DMS153 treated with DMSO at 0.1 percent for 48 hours (cell line): ENCODE results near the gene SPO11.
A peak's percentile ranks its signal among the peaks of the same experiment; 100 is the strongest.
"Not testable (repeated sequence)": the region's sequence is repeated elsewhere in the genome, so short reads cannot be mapped to it uniquely, and the experiment has no call there.

Experiments used
- DNase-seq: peaks from one replicate; lab custom pipeline; 2025; ENCODE audit not compliant: unreplicated experiment; lab: John Stamatoyannopoulos, UW

SPO11 gene

DNA sequence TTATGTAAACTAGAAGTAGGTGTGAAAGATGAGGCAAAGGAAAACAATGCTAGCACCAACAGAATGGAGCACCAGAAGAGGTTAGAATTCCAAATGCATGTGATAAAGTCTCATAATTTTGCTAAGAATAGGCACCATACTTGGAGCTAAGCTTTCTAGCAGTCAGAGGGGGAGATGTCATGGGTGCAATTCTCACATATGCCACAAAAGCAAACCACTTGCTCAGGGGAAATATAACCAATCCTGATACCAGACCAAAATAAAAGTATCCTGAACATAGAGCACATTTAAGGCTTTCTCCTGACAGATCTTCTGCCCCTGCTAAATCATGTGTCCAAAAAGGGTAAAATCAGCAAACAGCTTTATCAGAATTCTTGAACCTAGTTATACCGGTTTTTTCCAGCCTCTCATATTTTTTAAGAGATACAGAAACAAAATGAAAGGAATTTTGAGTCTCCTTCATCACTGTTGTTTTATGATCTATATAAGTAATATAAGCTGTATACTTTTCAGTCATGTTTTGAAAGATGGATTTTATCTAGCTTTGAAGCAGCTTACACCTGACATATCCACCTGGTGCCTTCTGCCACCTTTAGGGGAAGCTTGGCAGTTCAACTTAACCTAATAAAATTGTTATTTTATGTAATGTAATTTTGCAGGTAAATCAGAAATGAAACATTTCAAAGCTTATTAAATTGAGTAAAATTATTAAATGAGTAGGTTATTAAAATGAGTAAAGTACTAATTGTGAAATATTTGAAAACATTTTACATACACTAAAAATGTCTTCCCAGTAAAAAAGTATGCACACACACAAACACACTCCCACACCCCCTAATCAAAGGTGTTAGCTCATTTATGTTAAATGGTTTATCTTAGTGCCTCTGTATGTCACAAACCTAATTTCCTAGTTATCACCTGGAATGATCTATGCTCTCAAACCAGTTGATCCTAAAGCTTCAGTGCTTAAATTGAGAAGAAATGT, 2.8 kb downstream of the SPO11 start:
- DNase-seq = no peak

DNA sequence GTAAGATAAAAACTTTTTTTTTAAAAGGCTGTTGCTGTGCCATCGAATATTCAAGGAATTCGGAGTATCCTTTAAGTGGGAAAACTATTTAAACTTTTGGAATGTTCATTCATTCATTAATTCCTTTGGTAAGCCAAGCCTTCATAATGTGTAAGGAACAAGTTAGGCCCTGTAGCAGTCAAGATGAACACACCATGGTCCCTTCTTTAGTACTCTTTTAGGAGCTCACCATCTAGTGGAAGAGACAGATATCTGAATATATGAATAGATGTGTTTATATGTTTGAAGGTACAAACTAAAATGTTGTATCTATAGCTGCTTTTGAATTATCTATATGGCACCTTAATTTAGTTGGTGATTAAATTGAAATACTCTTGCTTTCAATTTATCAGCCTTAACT, 5.8 kb downstream of the SPO11 start:
- no peak for DNase-seq

DNA sequence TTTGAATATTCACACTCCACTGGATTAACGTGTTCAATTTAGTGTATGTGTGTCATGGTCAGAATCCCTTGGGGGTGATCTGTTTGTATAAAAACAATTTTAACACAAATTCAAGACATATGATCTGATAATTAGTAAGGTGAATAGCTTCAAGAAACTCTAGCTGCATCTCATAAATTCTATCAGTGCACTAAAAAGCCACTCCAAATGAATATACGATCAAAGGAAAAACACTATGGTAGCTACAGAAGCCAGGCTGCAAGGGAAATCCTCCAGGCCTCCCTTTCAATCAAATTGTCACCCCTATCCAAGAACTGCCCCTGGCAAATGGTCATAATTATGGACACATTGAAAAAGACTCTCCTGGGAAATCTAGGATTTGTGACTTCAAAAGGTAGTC, 12.1 kb downstream of the SPO11 start:
- no peak for DNase-seq

DNA sequence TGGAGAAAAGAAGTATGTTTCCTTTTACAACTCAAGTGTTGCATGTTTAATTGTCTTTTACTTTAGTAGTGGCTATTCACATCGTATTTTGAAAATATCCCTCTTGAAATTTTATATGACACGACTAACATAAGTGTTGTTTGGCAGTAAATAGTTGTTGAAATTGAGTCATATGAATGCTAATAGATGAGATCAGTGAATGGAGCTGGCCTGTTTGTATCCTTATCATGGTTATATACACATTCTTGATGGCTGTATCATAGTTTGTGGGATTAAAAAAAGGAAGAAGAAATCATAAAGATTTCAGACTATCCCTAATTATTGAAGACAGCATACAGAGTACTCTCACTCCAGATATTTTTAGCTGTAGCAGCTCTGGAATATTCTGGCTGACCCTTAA, 13.2 kb downstream of the SPO11 start:
- no peak for DNase-seq

DNA sequence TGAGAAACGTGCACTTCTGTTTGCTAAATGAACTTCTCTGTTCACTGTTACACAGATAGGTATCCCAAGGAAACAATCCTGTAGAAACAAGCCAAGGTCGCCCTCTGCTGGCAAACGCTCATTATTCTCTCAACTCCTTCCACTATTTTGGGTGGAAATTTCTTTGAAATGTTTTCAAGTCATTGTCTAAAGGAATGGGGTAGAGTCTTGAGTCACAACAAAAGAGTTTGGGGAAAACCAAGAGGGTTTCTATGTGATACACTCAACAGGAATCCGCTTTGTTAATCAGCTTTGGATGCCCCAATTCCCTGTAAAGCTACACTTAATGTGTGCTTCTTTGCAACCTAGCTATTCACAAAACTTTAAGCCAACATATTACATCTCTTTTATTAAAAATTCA, 16.9 kb downstream of the SPO11 start:
- peak; percentile 42 for DNase-seq

DNA sequence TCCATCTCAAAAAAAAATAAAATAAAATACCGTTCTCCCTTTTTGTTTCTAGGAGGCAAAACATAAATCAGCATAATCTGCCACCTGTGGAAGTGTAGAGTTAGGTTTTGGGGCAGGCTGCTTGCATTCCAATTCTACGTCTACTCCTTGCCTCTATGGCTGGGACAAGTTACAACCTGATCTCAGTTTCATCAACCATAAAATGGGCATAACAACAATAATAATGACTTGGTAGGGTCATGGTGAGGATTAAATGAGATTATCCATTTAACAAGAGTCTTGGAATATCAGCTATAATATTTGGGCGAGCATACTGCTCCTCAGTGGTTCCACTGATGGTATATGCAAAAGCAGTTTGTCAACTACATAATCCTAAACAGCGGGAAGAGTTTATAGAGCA, 17.8 kb downstream of the SPO11 start:
- DNase-seq = no peak

DNA sequence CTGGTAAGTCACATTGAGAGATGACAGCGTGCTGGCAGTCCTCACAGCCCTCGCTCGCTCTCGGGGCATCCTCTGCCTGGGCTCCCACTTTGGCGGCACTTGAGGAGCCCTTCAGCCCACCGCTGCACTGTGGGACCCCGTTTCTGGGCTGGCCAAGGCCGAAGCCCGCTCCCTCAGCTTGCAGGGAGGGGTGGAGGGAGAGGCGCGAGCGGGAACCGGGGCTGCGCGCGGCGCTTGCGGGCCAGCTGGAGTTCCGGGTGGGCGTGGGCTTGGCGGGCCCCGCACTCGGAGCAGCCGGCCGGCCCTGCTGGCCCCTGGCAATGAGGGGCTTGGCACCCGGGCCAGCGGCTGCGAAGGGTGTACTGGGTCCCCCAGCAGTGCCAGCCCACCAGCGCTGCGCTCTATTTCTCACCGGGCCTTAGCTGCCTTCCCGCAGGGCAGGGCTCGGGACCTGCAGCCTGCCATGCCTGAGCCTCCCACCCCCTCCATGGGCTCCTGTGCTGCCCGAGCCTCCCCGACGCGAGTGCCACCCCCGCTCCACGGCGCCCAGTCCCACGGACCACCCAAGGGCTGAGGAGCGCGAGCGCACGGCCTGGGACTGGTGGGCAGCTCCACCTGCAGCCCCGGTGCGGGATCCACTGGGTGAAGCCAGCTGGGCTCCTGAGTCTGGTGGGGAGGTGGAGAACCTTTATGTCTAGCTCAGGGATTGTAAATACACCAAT, 18.8 kb downstream of the SPO11 start:
- DNase-seq = not testable (repeated sequence)

DNA sequence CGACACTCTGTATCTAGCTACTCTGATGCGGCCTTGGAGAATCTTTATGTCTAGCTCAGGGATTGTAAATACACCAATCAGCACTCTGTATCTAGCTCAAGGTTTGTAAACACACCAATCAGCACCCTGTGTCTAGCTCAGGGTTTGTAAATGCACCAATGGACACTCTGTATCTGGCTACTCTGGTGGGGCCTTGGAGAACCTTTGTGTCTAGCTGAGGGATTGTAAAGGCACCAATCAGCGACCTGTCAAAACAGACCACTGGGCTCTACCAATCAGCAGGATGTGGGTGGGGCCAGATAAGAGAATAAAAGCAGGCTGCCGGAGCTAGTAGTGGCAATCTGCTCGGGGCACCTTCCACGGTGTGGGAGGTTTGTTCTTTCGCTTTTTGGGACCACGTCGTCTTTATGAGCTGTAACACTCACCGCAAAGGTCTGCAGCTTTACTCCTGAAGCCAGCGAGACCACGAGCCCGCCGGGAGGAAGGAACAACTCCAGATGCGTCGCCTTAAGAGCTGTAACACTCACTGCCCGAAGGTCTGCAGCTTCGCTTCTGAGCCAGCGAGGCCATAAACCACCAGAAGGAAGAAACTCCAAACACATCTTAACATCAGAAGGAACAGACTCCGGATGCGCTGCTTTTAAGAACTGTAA, 19.4 kb downstream of the SPO11 start:
- not testable (repeated sequence) for DNase-seq

DNA sequence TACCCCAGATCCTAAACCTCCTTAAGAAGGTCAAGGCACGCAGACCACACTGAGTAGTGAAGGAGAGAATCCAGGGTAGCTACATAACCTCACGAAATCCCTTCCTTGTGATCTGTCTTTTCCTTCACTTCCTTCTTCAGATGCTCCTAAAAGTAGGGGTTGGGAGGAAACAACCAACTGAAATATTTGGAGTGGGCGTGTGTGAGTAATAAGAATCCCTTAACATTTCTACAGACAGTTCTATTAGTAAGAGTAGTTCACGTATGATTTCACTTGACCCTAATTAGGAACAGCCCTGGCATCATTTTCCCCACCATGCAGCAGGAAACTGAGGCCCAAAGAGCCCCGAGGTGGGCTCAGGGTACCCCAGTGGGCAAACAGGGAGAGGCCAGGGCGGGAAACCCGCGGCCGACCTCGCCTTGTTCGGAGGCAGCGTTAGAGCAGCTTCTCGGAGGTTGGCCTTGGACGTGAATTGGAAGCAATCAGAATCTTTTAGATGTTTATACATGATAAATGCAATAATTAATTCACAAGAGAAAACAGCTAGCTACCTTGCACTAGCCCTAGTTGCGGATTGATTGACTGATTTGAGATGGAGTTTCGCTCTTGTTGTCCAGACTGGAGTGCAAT, 20.6 kb downstream of the SPO11 start:
- DNase-seq = no peak

DNA sequence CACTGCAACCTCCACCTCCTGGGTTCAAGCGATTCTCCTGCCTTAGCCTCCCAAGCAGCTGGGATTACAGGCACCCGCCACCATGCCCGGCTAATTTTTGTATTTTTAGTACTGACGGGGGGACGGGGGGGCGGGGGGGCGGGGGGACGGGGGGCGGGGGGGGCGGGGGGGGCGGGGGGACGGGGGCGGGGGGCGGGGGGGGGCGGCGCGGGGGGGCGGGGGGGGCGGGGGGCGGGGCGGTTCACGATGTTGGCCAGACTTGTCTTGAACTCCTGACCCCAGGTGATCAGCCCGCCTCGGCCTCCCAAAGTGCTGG, 21.1 kb downstream of the SPO11 start:
- DNase-seq = not testable (repeated sequence)

DNA sequence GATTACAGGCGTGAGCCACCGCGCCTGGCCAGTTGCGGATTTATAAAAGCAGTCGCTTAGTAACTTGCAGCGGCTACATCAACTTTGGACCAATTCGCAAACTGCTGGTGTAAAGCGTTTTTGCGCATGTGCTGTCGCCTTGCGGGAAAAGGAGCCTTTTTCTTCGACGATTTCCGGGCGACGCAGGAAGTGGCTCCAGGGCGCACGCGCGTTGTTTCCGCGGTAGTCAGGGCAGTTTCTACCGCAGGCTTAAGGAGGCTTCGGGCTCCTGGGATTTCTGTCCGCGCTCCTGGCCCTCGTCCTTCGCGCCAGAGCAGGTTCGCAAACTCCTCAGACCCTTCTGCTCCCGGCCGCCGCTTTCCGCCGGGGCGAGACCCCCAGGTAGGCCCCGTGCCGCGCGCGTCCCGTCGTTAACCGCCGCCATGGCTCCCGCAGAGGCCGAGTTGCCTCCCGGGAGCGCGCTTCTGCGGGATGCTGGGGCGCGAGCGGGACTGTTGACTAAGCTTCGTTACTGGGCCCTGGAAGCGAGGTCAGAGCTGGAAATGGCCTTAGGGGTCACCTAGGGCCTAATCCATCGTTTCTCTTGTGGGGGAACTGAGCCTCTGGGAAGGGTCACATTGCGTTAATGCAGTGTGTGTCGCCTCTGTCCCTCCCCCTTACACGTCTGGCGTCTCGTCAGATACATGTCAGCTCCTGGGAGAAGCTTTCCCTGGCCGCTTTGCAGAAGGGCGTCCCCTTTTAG, 21.6 kb downstream of the SPO11 start, which contains the start of gene RAE1:
TSS of gene RAE1 (plus strand) at position 214 of the 742 bp plus-strand sequence. CDS start 2,784 bp downstream, outside the sequence.
- peak; percentile 87 for DNase-seq

DNA sequence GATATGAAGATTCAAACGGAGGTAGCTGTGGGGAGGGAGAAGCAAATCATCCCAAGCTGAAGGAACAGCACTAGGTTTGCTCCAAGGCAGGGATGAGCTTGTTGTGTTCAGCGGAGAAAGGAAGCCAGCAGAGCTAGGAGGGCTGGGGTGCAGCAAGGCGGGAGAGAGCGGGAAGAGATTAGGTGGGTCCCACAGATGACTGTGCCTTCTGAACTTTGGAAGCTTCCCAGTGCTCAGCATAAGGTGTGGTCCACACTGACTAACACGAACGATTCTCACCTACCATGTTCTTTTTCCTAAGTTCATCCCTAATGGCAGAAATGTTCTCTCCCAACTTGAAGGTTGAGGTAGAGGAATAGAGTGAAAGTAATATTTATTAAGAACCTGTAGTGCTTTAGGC, 22.7 kb downstream of the SPO11 start:
- no peak for DNase-seq

DNA sequence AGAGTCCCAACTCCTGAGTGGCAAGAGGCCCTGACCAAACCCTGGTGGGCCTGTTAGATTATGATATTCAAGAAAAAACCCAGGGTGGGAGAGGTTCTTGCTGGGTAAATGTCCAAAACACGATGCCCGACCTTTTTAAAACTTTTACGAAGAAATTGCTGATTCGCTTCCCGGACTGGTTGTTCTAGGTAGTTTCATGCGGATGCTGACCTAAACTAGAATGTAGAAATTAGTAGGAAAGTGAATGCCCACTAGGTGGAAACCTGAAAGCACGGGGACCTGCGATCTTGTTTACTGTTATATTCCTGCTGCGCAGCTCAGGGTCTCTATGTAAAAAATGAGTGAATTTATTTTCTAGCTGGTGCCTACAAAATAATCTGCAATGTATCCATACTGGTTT, 23.7 kb downstream of the SPO11 start:
- no peak for DNase-seq

DNA sequence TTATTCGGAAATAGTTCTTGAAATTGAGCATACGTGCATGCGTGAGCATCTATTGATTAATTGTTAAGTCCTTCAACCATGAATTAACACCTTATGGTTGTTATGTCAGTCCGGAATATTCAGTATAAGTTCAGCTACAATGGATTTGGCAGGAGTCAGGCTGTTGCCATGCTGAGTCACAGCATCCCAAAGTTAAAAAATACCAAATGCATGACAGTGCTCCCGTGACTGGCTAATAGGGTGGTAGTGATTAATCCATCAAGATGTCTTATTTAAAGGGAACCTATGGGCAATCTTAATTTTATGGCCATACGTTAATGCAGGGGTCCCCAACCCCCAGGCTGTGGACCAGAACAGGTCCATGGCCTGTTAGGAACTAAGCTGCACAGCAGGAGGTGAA, 31.9 kb downstream of the SPO11 start:
- DNase-seq = no peak

DNA sequence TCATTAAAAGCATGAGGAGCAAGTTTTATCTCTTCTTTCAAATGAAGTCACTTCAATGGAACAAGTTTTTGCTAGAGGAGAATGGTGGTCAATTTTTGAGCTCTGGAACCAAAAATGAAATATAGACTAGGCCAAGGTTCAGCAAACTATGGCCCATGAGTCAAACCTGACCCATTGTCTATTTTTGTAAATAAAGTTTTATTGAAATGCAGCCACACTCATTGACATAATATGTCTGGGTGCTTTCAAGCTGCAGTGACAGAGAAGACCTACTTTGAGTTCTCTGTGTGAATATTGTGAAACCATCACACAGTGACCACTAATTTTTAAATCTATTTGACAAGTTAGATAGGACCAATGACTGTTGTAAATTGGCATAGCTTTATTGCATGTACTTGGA, 34.8 kb downstream of the SPO11 start:
- DNase-seq = no peak

DNA sequence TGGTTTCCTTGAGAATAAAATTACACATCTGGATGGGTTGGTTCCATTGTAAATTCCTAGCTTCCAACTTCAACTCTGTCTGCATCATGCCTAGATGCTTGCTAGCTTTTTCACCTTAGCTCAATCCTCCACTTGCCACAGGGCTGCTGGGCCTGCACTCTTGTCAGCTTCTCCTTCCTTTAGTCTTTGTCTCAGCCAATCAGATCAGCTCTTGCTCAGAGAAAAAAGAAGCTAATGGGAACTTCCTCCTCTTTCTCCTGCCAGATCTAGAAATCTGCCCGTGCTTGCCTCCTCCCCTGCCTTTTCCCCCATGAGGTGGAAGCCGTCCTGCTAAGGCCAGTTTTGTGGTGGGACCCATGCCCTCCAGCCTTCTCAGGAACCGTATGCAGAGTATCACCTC, 40.0 kb downstream of the SPO11 start:
- DNase-seq = no peak

DNA sequence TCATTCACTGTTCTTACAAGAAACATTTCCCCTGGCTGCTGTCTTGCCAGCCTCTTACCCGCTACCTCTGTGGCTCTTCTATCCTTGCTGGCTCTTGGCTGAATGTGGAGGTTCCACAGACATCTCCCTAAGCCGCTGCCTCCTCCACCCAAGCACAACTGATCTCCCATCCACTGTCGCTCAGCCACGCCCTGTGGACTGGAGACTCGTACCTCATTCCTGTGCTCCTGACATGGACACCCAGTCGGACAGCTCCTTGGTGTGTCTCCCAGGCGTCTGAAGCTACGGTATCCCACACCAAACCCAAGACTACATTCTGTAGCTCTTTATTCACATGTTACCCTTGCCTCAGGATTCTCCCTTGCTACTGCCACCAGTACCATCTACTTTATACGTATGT, 40.7 kb downstream of the SPO11 start:
- DNase-seq = no peak

DNA sequence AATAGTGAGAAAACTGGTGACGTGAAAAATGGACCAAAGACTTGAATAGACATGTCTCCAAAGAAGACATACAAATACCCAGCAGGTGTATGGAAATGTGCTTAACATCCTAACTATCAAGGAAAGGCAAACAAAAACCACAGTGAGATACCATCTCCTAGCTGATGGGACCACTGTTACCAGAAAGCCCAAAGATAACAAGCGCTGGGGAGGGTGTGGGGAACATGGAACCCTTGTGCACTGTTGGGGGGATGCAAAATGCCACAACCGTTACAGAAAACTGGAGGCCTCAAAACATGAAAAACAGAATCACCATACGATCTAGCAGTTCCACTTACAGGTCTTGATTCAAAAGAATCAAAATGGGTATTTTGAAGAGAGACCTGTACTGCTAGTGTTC, 41.8 kb downstream of the SPO11 start:
- DNase-seq = no peak

DNA sequence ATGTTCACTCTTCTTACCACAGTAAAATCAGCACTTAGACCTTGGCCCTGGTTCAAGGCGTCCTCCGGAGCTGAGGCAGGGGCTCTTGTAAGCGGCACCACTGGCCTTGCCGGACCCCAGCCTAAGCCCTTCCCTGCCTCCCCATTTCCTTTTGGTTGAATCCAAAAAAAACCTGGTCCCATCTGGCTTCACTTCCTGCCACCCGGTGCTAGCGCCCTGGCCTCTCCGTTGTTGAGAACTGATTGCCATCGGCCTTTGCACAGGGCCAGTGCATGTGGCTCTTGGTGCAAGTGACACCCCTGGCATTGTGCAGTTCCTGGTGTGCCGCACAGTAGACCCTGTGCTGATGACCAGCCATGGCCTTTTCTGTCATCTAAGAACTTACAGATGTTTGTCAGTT, 42.6 kb downstream of the SPO11 start:
- no peak for DNase-seq

DNA sequence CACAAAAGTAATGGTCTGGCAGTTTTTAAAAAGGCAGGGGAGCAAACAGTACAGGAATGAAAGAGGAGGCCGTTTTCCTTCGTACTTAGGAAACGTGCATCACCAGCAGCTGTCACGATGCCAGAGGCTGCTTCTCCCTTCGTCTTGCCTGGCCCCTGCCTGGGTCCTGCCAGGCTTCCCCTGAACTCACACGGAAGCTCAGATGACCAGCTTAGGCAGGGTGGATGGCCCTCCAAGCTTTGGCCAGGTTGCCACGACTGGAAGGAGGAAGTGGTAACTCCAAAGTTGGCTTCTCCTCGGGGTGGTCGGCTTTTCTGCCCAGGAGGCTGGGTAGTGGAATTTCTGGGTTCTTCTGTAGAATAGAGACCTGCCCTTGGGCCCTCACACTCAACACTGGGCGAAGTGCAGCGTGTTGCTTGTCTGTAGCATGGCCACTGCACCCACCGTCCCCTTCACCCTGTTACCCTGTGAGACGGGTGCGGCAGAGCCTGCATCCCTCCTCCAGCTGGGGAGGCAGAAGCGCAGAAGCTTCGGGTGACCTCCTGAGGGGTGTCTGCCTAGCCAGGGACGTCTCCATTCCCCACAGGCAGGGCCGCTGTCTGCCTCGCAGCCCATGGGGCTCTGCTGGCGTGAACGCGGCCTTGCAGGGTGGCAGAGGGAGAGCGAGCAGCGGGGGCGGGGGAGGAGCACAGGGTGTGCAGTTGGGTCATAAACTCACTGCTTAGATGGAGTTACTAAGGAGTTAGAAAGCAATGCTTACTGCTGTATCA, 43.2 kb downstream of the SPO11 start:
- no peak for DNase-seq
